Body of pancreas (tissue), 4 donors: ENCODE results near the gene CD207. TPM values are rescaled to one million over a fixed set of nuclear protein-coding genes. Genes with fewer than 3 reads are reported as not detected.

ENCODE experiments used
- ATAC-seq: fragments of 150-250 bp; one replicate; pipeline ENCODE4 v1.9.1; 2016
- DNase-seq, 4 donors: peaks; one replicate each; pipeline ENCODE4 v3.0.0-alpha.2; 2019
- H3K27ac ChIP-seq, 4 donors: fragments of 200-600 bp; sonication (generic); 1 replicate in 3 of 4; 2 replicates in 1 of 4; pipeline versions ENCODE4 v1.5.1 to v1.6.1; 2016 to 2019; ENCODE audit warnings: mild to moderate bottlenecking in 1 of 4, mixed read lengths in 1 of 4, moderate library complexity in 1 of 4
- H3K27me3 ChIP-seq, 2 donors: fragments of 200-600 bp; sonication (generic); one replicate each; pipeline ENCODE4 v1.6.0; 2016; ENCODE audit warnings: mild to moderate bottlenecking in 1 of 2
- H3K36me3 ChIP-seq, 2 donors: fragments of 200-600 bp; sonication (generic); replicated peaks in 1 of 2; 2 replicates each; pipeline ENCODE4 v1.5.1; 2016; ENCODE audit warnings: low read depth in 2 of 2; ENCODE audit not compliant: insufficient read depth in 1 of 2
- H3K4me1 ChIP-seq: fragments of 200-600 bp; sonication (generic); one replicate; pipeline ENCODE4 v1.6.0; 2016
- H3K4me3 ChIP-seq, 2 donors: fragments of 200-600 bp; sonication (generic); 1 replicate in 1 of 2; 2 replicates in 1 of 2; pipeline ENCODE4 v1.5.1; 2016 to 2019
- H3K9me3 ChIP-seq, 3 donors: fragments of 200-600 bp; sonication (generic); 1 replicate in 2 of 3; 2 replicates in 1 of 3; pipeline ENCODE4 v1.5.1; 2016
- POLR2A ChIP-seq, 3 donors: fragments of 450-650 bp; IDR thresholded peaks; one replicate each; pipeline ENCODE4 v1.6.1; 2016; ENCODE audit warnings: antibody characterized with exemption in 3 of 3, mild to moderate bottlenecking in 2 of 3
- WGBS, 2 donors: methylation state at CpG; one replicate each; pipeline ENCODE4 v1.1.5; 2017; 5-methylcytosine and 5-hydroxymethylcytosine counted together
- intact Hi-C: fragments of 100-400 bp; cut with DNase I; formaldehyde crosslinking; loops from one replicate; pipeline ENCODE4 v1.15.1; 2023
- small RNA-seq: library from RNA; depleted of rRNA; stranded (forward); fragments of <200 nt; gene quantifications from one replicate; pipeline ENCODE3, GENCODE V24; 2016
- total RNA-seq, 2 donors: library from RNA; depleted of rRNA; stranded (reverse); fragments of >200 nt; gene quantifications; one replicate each; pipeline ENCODE4 v1.1.0, GENCODE V29; 2016
- TF ChIP-seq, protein P1 (sequence below), 7 experiments: fragments of 450-650 bp in 4 of 7; fragments of 200-600 bp in 3 of 7; sonication (generic) in 3 of 7; IDR thresholded peaks; one replicate each; pipeline ENCODE4 v1.5.1; 2016 to 2019; ENCODE audit warnings: antibody characterized with exemption in 7 of 7

CD207 gene
- total RNA-seq, 2 donors from 2014 or later = not detected

DNA sequence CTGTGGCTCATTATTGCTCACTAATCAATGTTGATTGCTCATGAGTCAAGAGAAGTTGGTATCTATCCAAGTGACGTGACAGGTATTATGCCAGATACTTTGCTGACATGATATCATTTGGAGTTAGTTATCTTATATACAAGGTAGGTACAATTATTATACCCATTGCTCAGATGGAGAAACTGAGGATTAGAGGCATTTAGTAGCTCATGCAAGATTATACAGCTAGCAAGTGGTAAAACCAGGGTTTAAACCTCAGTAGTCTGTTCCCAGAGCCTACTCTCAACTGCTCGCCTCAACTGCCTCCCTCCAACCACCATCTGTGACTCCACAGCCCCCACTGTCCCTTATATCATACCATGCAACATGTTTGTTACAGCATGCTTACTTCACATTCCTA is 51.3 kb downstream of the CD207 start:
- H3K27me3 ChIP-seq = no peaks in the 10 kb centered on the region
- ATAC-seq (no peak), DNase-seq (no peak)
- no peaks in the 10 kb centered on the region for H3K36me3 ChIP-seq
- intact Hi-C loops = no loop called here
- H3K4me1 ChIP-seq = no peaks in the 10 kb centered on the region
- TF ChIP-seq, protein P1, sequence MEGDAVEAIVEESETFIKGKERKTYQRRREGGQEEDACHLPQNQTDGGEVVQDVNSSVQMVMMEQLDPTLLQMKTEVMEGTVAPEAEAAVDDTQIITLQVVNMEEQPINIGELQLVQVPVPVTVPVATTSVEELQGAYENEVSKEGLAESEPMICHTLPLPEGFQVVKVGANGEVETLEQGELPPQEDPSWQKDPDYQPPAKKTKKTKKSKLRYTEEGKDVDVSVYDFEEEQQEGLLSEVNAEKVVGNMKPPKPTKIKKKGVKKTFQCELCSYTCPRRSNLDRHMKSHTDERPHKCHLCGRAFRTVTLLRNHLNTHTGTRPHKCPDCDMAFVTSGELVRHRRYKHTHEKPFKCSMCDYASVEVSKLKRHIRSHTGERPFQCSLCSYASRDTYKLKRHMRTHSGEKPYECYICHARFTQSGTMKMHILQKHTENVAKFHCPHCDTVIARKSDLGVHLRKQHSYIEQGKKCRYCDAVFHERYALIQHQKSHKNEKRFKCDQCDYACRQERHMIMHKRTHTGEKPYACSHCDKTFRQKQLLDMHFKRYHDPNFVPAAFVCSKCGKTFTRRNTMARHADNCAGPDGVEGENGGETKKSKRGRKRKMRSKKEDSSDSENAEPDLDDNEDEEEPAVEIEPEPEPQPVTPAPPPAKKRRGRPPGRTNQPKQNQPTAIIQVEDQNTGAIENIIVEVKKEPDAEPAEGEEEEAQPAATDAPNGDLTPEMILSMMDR (IDR thresholded peaks at IDR 0.05) = no peak
- TF ChIP-seq POLR2A (IDR thresholded peaks at IDR 0.05) = no peak
- H3K9me3 ChIP-seq = no peaks in the 10 kb centered on the region
- no peak overlapping the region for H3K27ac ChIP-seq
- H3K4me3 ChIP-seq = no peak overlapping the region
- 60 to 67% methylated on average over 2 of the region's 2 CpGs for WGBS, 2 donors

Small RNA genes within 50 kb of the gene (small RNA-seq; reads per million reads assigned to genes)
- not detected for gene HMGN2P21

Other genes starting within 250 kb of the CD207 start
- gene ADD2, start 67.6 kb downstream of the CD207 start, total RNA-seq = 1 to 10 TPM; 2.3 to 7.6 TPM
- not detected for gene FIGLA, start 45.2 kb downstream of the CD207 start, total RNA-seq
- gene CLEC4F, start 15.2 kb downstream of the CD207 start, total RNA-seq = 1 to 10 TPM in 1 of 2 donors, not detected in 1; 3.3 TPM
- 10 to 100 TPM in 1 of 2 donors, under 1 TPM in 1; 0.78 to 10.9 TPM for gene VAX2, start 64.8 kb upstream of the CD207 start, total RNA-seq
- 10 to 100 TPM in 1 of 2 donors, 1 to 10 TPM in 1; 9.9 to 17.9 TPM for gene ATP6V1B1, start 100.1 kb upstream of the CD207 start, total RNA-seq
- 10 to 100 TPM in 1 of 2 donors, 1 to 10 TPM in 1; 4.7 to 10.2 TPM for gene ANKRD53, start 142.8 kb upstream of the CD207 start, total RNA-seq
- 10 to 100 TPM; 16.6 to 19.1 TPM for gene TEX261, start 159.1 kb upstream of the CD207 start, total RNA-seq
- gene NAGK, start 232.8 kb upstream of the CD207 start, total RNA-seq = 10 to 100 TPM; 57.1 to 62.0 TPM